GM12891 (cell line): ENCODE measurements around the gene AAK1.

Experiments used
- PAX5 ChIP-seq: IDR thresholded peaks from 2 replicates; pipeline ENCODE4 v1.6.1; 2011; ENCODE audit warnings: low read length, moderate library complexity, mild to moderate bottlenecking; ENCODE audit not compliant: insufficient read depth, severe bottlenecking
- POLR2A ChIP-seq: IDR thresholded peaks from 2 replicates; pipeline ENCODE4 v1.6.1; 2011; ENCODE audit warnings: low read depth, low read length, control low read depth
- POLR2AphosphoS5 ChIP-seq: IDR thresholded peaks from 2 replicates; pipeline ENCODE4 v1.6.1; 2011; ENCODE audit warnings: low read depth, low read length, control low read depth
- SPI1 ChIP-seq: IDR thresholded peaks from 2 replicates; pipeline ENCODE4 v1.6.1; 2011; ENCODE audit warnings: low read depth, low read length, control low read depth
- TAF1 ChIP-seq: IDR thresholded peaks from 2 replicates; pipeline ENCODE4 v1.6.1; 2011; ENCODE audit warnings: low read depth, low read length, control low read depth

GRCh38 chr2:69494126-69494525 is 149.4 kb downstream of the AAK1 start:
- no peak for TF ChIP-seq POLR2A
- TF ChIP-seq SPI1: no peak
- TF ChIP-seq POLR2AphosphoS5: no peak
- TF ChIP-seq TAF1: no peak
- no peak for TF ChIP-seq PAX5
